ENCODE results near the gene OR2S2.
"Not testable (repeated sequence)": the region's sequence is repeated elsewhere in the genome, so short reads cannot be mapped to it uniquely, and the experiment has no call there.

The OR2S2 gene

DNA sequence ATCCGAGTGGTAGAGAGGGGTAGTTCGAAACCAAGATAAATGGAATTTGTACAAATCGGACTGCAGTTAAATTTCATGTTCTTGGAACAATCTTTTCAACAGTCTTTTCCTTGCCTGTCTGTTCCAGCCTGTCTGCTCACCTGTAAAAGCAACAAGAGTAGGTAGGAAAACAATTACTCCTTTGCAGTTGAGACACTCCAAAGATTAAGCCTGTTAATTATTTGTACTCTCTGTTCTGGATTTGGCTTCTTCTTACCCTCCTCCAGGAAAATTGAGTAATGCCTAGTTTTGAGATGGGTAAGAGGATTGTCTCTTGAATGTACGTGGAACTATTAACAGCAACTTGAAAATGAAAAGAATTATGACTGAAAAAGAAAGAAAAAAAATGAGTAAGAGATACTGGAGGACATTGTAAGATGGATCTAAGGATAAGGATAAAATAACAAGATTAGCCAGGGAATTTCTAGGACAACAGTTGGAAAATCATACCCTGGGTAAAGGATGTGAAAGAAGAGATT lies 24.3 kb downstream of the OR2S2 start:
- no peak for DNase-seq

DNA sequence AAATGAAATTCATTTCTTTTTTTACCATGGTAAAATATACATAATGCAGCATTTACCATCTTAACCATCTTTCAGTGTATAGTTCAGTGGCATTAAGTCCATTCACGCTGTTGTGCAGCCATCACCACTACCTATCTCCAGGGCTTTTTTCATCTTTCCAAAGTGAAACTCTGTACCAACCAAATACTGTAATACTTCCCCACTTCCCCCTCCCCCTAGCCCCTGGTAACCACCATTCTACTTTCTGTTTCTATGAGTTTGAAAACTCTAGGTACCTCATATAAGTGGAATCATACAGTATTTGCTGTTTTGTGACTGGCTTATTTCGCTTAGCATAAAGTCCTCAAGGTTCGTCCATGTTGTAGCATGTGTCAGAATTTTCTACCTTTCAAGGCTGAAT lies 25.2 kb downstream of the OR2S2 start:
- DNase-seq = no peak

DNA sequence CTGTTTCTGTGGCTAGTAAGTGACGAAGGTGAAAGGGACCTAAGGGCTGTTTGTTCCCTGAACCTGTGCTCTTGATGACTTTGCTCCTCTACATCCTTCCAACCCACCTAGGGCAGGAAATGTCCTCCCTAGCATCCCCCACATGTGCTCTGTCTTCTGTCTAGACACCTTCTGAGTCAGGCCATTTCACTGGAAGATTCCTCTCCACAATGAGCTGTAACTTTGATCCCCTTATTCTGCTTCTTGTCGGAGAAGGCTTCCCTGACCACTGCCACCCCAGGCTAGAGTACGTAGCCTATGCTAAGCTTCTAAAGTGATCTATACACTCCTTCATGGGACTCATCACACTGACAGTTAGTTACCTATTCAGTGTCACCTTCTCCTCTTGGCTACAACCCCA lies 27.0 kb downstream of the OR2S2 start:
- DNase-seq = no peak

DNA sequence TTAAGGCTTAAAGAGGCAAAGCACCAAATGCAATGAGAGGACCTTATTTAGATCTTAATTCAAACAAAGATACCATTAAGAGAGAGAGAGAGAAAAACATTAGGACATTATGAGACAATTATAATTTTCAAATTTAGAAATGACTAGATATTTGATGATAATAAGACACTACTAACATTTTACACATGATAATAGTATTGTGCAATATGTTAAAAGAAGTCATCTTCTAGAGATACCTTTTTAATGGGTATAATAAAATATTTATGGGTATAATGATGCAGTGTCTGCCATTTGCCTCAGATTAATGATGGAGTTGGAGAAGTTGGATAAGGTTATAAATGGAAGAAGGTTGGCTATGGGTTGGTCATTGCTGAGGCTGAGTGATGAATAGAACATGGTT lies 27.4 kb downstream of the OR2S2 start:
- no peak for DNase-seq

DNA sequence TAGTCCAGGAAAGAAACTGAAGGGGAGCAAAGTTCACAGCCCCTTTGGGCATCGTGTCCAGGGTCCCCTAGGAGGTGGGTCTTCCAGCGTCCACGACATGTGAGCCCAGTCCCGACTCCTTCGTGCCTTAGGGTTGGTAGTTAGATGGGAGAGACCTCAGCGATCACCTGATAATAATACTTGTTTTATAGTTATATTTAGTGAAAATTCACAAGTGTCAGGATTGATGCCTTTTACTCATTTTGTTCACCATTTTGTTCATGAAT lies 28.6 kb downstream of the OR2S2 start:
- no peak for DNase-seq

DNA sequence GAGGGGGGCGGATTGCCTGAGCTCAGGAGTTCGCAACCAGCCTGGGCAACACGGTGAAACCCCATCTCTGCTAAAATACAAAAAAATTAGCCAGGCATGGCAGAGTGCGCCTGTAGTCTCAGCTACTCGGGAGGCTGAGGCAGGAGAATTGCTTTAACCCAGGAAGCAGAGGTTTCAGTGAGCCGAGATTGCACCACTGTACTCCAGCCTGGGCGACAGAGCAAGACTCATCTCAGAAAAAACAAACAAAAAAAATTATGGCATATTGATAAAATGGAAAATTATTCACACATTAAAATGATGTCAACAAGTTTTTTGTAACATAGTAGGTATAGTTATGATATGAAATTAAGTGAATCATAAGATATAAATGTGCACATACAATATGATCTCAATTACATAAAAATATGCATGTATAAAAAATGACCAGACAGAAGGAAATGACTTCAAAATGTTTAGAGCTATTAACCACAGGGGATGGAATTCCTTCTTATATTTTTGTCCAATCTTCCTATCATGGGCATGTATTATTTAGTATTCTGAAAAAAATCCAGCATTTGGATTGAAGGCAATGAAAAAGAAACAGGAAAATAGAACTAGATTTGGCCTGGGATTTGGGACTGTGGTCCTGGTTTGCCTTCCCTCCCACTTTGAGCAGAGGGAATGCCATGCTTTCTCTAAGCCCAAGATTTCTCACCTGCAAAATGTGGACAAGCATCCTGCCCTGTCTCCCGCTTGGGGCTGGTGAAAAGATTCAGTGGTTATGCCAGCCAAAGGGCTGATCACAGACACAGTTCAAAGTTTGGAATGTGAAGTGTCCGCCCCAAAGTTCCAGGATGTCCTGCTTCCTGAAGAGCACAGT lies 29.1 kb downstream of the OR2S2 start:
- DNase-seq = no peak

DNA sequence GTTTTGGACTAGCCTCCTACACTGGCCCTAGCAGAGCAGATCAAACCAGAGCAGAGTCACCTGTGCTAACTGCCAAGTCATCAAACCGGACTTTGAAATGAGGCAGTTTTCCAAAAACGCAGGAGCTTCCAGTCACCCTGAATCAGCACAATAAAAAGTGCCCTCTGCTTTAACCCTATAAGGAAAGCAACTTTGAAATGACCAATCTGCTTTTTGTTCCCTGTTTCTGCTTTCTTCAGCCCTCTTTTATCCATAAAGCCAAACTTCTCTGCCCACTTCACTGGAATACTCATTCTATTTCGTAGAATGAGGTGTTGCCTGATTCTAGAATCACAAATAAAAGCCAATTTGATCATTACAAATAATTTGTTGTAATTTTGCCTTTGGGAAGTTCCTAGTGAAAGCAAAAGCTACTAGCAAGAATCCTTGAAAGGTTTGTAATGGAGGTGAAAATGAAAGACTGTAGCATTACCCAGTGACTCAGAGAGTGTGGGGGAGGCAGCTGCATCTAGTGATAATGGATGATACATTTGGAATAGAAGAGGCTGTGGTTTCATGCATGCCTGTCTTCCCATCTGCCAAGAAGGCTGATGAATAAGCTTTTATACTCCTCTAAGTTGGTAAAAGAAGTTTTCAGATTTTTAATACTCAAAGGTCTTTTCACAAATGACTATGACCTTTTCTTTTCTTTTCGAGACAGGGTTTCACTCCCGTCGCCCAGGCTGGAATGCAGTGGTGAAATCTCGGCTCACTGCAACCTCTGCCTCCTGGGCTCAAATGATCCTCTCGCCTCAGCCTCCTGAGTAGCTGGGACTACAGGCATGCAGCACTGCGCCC lies 33.8 kb downstream of the OR2S2 start:
- DNase-seq = no peak

DNA sequence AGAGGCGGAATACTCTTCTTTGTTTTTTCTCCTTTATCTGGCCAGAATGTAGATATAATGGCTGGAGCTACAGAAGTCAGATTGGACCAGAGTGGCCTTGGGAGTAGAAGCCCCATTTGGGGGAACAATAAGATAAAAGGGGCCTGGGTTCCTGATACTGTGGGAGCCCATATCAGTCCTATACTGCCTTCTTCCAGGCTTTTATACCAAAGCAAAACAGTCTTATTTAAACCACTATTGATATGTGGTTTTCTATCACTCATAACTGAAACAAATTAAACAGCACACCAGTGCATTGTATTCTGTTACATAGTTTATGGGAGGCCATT lies 34.4 kb downstream of the OR2S2 start:
- DNase-seq = no peak

DNA sequence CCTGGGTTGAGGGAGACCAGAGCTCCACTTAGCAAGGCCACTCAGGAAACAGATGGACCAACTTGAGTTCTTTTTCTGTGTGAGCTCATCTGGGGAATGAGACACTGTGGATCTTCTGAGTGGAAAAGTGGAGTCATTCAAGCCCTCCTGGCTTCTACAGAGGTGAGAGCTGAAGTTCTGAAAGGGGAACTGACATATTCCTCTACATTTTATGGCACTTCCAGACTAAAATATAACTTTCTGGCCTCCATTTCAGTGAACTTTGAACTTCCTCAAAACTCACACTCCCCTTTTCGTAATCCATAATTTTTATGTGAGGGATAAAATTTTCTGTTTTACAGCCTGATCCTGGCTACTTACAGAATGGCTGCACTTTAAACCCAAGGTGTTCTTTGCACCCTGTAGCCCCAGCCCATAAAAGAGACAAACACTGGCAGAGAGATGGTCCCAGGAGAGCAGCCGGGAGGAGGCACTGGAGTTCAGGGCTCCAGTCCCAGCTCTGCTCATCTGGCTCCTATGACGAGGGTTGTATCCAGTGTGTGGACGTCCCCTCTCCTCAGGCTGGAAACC lies 37.8 kb downstream of the OR2S2 start:
- no peak for DNase-seq

DNA sequence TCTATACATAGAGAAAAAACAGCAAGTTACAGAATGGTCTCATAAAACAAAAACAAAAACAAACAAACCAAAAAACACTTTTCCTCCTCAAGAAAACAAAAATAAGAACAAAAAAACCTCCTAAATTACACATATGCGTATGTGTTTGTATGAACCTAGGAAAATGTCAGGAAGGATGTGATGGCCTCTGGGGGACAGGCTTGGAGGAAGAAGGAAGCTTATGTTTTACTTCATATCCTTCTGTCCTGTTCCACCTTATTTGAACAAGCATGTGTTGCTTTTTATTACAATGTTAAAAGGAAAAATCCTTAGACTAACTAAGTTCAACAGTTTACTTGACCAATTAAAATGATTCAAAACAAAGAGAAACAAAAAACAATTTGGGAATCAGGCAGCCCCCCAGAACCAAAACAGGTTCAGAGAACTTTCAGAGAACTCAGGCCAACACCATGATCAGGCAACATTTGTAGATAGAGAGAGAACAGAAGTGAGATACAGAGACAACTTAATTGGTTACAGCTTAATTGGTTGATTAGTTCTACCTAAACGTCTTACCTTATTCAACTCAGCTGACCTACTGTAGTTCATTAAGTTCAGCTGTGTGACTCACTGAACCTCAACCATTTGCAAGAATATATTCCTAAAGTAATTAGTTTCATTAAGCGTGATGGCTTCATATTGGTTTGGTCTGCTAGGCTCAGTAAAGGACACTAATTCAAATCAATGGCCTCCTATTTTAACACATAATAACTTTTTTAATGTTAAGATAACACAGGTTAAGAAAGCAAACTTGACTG lies 38.5 kb downstream of the OR2S2 start:
- no peak for DNase-seq

DNA sequence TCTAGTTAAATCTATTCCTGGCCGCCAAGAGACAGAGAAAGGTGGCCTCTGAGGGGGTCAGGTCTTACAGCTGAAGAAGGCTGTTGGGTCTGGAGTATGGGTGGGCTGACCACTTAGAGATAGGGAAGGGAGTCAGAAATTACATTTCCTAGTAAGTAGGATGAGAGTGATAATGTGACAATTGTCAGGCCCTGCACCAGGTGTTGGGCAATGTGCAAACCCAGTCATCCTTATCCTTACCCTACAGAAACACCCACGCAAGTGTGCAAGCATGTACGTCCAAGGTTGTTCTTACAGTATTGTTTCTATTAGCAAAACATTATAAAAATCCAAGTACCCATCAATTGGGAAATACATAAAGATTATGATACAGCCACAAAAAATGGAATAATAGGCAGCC lies 39.2 kb downstream of the OR2S2 start:
- DNase-seq = no peak

DNA sequence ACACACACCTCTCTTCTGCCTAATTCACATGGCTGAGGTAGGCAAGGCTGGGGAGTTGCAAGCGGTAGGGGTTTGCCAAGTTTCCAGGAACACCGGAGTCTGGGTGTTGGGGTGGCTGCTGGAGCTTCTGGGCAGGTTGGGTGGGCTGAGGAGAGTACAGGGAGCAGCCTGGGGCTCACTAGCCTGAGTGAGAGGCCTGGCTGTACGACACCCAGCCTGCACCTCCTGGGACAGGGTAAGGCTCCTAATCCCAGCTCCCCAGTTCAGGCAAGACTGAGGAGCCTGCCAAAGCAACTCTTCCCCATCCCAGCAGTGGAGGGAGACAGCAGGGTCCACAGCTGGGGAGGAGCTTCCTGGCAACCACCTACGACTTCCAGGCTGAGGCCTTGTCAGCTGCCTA lies 40.7 kb downstream of the OR2S2 start:
- DNase-seq = no peak

DNA sequence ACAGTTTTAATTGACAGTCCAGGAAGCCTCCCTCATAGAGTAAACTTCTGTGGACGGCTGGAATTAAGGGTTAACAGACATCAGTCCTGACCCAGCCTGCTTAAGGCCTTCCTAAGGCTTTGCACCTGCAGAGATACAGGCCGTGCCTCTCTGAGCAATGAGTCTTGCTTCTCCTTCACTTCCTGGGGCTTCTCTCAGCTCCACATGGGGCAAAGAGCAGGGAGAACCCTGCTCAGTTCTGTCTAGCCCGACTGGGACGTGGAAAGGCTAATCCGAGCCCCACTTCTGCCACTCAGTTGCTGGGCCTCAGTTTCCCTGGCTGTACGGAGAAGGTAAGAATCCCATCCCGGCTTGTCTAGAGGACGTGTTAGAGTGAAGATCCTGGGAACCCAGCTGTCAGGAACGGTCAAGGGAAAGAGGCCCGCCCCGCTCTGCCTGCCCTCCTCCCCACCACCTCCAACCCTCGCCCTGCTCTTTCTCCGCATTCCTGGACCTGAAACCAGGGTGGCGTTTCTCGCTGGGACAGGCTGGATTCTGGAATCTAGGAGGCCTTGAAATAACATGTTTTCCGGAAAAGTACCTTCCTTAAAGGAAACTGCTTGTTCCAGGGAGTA lies 42.2 kb downstream of the OR2S2 start:
- no peak for DNase-seq

DNA sequence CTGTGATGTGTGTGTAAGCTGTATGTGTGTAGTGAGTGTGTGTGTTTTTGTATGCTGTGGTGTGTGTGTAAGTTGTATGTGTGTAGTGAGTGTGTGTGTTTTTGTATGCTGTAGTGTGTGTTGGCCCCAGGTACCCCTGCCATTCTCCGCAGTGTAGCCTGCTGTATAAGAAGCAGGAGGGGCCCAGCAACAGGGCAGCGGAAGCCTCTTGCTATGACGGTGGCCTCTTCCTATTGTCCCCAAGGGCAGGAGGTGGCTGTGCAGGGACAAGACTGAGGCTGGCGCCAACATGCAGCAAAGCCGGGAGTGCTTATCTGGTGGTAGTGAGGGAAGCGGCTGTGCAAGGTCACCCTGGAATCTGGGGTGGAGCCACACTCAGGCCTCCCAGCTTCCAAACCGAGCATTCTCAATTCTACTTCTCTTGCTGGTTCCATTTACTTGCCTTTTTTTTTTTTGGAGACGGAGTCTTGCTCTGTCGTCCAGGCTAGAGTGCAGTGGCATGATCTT lies 43.6 kb downstream of the OR2S2 start:
- no peak for DNase-seq

DNA sequence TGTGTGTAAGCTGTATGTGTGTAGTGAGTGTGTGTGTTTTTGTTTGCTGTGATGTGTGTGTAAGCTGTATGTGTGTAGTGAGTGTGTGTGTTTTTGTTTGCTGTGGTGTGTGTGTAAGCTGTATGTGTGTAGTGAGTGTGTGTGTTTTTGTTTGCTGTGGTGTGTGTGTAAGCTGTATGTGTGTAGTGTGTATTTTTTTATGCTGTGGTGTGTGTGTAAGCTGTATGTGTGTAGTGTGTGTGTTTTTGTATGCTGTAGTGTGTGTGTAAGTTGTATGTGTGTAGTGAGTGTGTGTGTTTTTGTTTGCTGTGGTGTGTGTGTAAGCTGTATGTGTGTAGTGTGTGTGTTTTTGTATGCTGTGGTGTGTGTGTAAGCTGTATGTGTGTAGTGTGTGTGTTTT lies 44.5 kb downstream of the OR2S2 start:
- DNase-seq = not testable (repeated sequence)

DNA sequence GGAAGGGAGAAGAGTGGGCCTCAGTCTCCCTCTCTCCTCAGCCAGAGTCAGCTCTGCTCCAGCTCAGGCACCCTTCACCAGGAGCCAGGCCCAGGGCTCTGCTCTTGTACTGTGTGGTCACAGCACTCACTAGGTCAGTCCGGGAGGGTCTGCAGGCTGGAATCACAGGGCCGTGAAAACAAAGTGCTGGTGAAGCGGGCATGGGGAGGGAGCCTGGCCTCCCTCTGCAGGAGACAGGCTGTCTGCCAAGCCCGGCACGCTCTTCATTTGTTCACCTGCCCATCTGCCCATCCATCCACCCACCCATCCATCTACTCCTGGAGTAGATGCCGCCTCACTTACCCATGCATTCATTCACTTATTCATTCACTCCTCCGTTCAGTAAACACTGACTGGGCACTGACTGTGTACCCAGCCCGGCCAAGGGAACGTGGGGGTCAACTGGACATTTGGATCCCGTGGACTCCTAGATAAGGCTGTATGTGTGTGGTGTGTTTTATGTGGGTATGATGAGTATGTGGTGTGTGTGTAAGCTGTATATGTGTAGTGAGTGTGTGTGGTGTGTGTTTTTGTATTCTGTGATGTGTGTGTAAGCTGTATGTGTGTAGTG lies 45.1 kb downstream of the OR2S2 start:
- DNase-seq = no peak

DNA sequence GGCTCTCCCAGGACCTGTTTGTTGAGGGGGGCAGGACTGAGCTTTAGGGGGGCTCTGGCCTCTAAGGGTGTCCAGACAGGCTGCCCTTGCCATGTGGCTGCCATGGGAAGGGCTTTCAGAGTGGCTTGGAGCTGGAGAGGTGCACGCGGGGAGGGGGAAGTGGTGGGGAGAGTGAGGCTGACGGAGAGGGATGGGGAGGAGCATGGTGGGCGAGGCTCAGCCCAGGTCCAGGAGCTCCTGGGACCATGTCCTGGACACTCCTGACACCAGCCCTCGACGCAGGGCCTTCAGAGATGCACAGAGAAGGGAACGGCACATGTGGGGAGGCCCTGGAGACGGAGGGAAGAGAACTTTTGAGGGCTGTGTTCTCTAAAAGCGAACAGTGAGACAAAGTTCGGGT lies 46.3 kb downstream of the OR2S2 start:
- no peak for DNase-seq

DNA sequence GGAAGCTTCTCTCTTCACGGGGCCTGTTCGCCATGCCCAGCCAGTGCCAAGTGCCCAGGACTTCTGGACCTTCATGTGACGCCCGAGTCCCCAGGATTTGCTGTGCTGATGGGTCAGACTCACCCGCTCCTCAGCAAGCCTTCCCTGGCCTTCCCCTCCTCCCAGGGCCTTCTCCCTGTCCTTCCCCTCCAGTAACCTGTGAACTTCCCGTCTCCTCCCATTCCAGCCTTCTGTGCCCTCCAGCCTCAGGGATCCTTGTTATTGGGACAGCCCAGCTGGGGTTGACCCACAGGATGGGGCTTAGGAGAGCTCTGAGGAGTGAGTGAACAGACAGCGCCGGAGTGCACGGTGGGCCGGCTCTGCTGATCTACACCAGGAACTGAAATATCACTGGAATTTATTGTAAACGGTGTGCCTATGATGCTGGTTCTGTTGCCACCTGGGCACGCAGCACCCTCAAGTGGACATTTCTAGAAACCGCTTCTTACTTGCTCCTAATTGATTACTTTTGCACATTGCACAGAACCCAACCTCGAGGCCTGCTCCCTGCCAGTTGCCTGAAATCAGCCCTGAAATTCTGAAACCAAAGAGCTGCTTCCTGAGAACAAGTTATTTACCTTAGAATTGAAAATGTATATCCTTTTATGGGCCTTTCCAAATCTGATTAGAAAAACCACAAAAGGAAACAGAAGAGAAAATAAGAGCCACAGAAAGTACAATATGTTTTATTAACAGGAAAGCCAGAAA lies 47.2 kb downstream of the OR2S2 start:
- DNase-seq = peak; percentile 48

DNA sequence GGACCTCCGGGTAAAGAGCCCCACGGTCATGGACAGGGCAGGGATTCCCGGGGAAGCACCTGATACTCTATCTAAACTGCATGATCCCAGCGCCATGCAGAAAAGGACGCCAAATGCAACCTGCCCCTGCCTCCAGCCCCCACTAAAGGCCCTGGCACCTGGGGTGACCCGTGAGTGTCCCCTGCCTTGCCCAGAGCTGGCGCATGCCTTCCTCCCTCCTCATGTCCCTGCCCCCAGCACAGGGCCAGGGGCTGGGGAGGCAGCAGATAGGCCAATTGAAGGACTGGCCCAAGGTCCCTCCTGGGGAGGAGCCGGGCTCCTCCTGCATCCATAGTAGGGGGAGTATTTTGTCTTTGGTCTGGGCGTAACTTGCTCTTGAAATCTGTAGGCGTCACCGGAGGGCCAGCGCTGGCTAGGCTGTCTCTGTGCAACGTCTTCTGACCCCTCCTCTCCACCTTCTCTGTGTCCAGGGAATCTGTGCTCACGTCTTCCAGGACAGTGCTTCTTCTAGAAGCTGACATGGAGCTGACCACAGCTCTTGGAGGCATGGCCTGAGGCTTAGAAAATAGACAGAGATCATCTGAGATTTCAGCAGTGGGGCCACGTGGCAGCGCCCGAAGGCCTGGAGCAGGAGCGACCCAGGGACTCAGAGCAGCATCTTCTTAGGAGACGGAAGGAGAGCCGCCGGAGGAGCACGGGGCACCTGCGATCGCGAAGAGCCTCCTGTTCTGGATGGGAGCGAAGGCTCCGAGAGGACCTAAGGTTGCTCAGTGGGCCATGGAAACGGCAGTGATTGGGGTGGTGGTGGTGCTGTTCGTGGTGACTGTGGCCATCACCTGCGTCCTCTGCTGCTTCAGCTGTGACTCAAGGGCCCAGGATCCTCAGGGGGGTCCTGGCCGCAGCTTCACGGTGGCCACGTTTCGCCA lies 48.0 kb downstream of the OR2S2 start:
- no peak for DNase-seq

DNA sequence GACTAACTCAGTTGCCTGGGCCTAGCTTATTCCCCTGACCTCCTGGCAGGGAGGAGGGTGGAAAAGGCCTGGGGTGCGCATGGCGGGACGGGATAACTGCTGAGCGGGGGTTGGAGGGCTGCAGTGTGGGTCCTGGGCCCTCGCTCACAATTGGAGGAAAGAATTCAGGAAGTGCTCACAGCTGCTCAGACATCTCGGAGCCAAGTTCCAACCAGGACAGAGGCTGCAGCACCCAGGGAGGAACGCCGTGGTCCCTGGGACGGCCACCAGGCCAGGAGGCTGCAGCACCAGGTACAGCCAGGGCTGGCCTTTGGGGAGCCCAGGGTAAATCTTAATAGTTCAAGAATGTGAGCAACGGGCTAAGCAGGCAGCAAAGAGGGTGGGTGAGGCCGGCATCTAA lies 48.7 kb downstream of the OR2S2 start, which contains the start of gene SPAAR:
Gene SPAAR, plus strand, starts transcription at position 217 of the 400 bp plus-strand sequence. CDS start 974 bp downstream, outside the sequence.
- no peak for DNase-seq

Measured in 8988T (cell line).